Measurements from ENCODE around the gene DYSF. TPM values are rescaled to one million over a fixed set of nuclear protein-coding genes. Genes with fewer than 3 reads are reported as not detected.

DYSF gene
- polyA plus RNA-seq, 4 donors: 0.67 to 5.0 (median 3.2) TPM

DNA sequence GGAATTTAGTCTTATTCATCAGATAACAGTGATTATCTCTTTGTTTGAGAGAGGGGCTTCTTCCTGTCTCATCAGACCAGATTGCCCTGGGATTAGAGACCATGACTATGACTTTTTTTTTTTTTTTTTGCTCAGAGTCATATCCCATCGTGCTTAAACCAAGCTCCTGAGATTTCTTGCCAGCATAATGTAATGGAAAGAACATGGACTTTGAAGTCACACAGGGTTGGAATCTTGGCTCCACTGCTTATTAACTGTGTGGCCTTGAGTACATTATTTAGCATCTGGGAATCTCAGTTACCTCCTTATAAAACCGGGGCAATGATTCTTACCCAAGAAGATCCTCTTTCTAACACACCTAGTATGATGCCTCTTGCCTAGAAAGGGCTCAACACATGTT, 268.3 kb downstream of the DYSF start:
- 8 to 23% (median 22%) methylated on average over 2 of the region's 2 CpGs for WGBS, 3 donors
- peaks cover 0 to 5% (median 0%) of the 10 kb centered on the region in 3 donors for H3K4me1 ChIP-seq (ENCODE audit: control insufficient read depth in 3 of 3, insufficient read depth in 2 of 3, low read depth in 1 of 3, low read length in 2 of 3)
- no peaks in the 10 kb centered on the region for H3K36me3 ChIP-seq (ENCODE audit: control insufficient read depth in 3 of 3, insufficient read depth in 2 of 3, low read depth in 1 of 3, low read length in 3 of 3)
- peak overlapping the region in 1 of 3 donors; percentile 25 for H3K27ac ChIP-seq (ENCODE audit: low read depth in 1 of 3, low read length in 2 of 3)
- no peaks in the 10 kb centered on the region for H3K27me3 ChIP-seq (ENCODE audit: control insufficient read depth in 3 of 3, insufficient read depth in 3 of 3, low read length in 3 of 3)
- H3K9me3 ChIP-seq (ENCODE audit: control insufficient read depth in 2 of 2, insufficient read depth in 1 of 2, low read depth in 1 of 2, low read length in 1 of 2): peaks cover 0 to 4% of the 10 kb centered on the region in 2 donors
- FAIRE-seq: no peak
- H3K4me3 ChIP-seq (ENCODE audit: low read depth in 1 of 3, low read length in 3 of 3): no peak overlapping the region
- no peak for DNase-seq

DNA sequence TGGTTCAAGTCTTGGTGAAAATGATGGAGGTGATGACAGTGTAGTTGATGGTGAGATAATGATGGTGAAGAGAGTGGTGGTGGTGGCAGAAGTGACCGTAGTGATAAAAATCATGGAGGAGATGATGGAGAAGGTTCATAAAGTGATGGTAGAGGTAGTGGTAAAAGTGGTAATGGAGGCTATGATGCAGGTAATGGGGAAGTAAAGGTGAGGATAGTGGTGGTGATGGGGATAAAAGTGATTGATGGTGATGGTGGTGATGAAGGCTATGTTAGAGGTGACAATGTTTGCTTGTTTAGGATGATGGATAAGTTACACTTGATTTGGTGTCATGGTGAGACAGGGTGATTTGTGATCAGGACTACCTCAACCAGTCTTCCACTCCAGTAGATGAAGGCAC, 268.9 kb downstream of the DYSF start:
- H3K27me3 ChIP-seq (ENCODE audit: control insufficient read depth in 3 of 3, insufficient read depth in 3 of 3, low read length in 3 of 3): no peaks in the 10 kb centered on the region
- no peak overlapping the region for H3K27ac ChIP-seq (ENCODE audit: low read depth in 1 of 3, low read length in 2 of 3)
- WGBS, 3 donors: 84 to 96% (median 95%) methylated on average over 1 of the region's 1 CpG
- FAIRE-seq (no peak), DNase-seq (no peak)
- H3K9me3 ChIP-seq (ENCODE audit: control insufficient read depth in 2 of 2, insufficient read depth in 1 of 2, low read depth in 1 of 2, low read length in 1 of 2): peaks cover 0 to 4% of the 10 kb centered on the region in 2 donors
- H3K36me3 ChIP-seq (ENCODE audit: control insufficient read depth in 3 of 3, insufficient read depth in 2 of 3, low read depth in 1 of 3, low read length in 3 of 3): no peaks in the 10 kb centered on the region
- H3K4me1 ChIP-seq (ENCODE audit: control insufficient read depth in 3 of 3, insufficient read depth in 2 of 3, low read depth in 1 of 3, low read length in 2 of 3): peaks cover 0 to 5% (median 0%) of the 10 kb centered on the region in 3 donors
- no peak overlapping the region for H3K4me3 ChIP-seq (ENCODE audit: low read depth in 1 of 3, low read length in 3 of 3)

DNA sequence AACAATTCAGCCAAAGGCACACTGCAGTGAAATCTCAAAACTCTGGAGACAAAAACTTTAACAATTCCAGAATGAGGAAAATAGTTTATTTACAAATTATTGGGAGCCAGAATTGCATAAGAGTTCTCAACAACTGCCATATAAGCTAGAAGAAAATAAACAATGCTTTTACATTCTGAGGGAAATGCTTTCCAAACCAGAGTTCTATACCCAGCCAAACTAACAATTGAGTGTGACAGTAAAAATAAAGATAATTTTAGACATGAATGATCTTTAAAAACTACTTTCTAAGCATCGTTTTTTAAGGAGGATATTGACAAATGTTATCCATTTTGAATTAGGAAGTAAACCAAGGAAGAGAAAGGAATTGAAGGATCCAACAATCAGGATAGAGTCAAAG, 271.4 kb downstream of the DYSF start:
- H3K27ac ChIP-seq (ENCODE audit: low read depth in 1 of 3, low read length in 2 of 3): no peak overlapping the region
- WGBS, 3 donors: 50 to 71% (median 59%) methylated on average over 1 of the region's 1 CpG
- peaks cover 0 to 5% (median 0%) of the 10 kb centered on the region in 3 donors for H3K4me1 ChIP-seq (ENCODE audit: control insufficient read depth in 3 of 3, insufficient read depth in 2 of 3, low read depth in 1 of 3, low read length in 2 of 3)
- H3K27me3 ChIP-seq (ENCODE audit: control insufficient read depth in 3 of 3, insufficient read depth in 3 of 3, low read length in 3 of 3): no peaks in the 10 kb centered on the region
- DNase-seq (no peak), FAIRE-seq (no peak)
- H3K36me3 ChIP-seq (ENCODE audit: control insufficient read depth in 3 of 3, insufficient read depth in 2 of 3, low read depth in 1 of 3, low read length in 3 of 3): no peaks in the 10 kb centered on the region
- no peak overlapping the region for H3K4me3 ChIP-seq (ENCODE audit: low read depth in 1 of 3, low read length in 3 of 3)
- H3K9me3 ChIP-seq (ENCODE audit: control insufficient read depth in 2 of 2, insufficient read depth in 1 of 2, low read depth in 1 of 2, low read length in 1 of 2): peaks cover 0 to 4% of the 10 kb centered on the region in 2 donors

DNA sequence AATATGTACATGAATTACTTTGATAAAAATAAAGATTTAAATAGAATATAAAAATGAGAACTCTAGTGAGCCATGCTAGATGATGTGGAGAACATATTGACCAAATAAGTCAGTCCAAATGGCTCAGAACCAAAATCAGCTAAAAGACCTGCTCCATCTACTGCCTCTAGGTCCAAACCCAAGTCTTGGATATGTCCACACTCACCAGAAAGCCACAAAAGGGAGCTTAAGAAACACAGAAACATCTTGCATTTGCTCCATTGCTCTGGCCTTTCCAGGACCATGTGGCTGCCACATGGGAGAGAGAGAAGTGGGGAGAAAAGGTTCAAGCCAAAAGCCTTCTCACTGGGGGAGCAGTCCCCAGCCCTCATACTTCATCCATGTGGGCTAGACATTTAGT, 272.5 kb downstream of the DYSF start:
- Histone ChIP-seq H3K27ac (ENCODE audit: low read depth in 1 of 3, low read length in 2 of 3) (no peak overlapping the region), H3K36me3 (ENCODE audit: control insufficient read depth in 3 of 3, insufficient read depth in 2 of 3, low read depth in 1 of 3, low read length in 3 of 3) (no peaks in the 10 kb centered on the region), H3K27me3 (ENCODE audit: control insufficient read depth in 3 of 3, insufficient read depth in 3 of 3, low read length in 3 of 3) (no peaks in the 10 kb centered on the region), H3K4me1 (ENCODE audit: control insufficient read depth in 3 of 3, insufficient read depth in 2 of 3, low read depth in 1 of 3, low read length in 2 of 3) (peaks cover 0 to under 1% (median 0%) of the 10 kb centered on the region in 3 donors), H3K9me3 (ENCODE audit: control insufficient read depth in 2 of 2, insufficient read depth in 1 of 2, low read depth in 1 of 2, low read length in 1 of 2) (peaks cover 0 to 3% of the 10 kb centered on the region in 2 donors), H3K4me3 (ENCODE audit: low read depth in 1 of 3, low read length in 3 of 3) (no peak overlapping the region)
- DNase-seq (no peak), FAIRE-seq (no peak)

DNA sequence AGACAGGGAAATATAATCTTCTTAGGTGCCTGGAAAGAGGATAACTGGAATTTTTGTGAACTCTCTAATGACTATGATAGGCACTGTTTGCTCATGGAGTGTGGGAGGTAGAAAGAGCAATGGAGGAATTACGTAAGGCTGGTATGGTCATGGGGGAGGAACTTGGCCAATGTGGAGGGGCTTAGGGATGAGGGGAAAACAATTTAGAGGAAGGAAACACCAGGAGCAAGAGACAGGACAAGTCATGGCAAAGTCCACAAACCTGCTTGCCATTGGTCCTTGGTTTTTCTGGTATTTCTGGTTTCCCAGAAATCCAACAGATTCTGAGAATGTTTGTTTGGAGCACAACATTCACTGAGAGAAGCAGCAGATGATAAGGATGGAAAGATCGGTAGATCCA, 274.2 kb downstream of the DYSF start:
- FAIRE-seq: no peak
- Histone ChIP-seq H3K4me1 (ENCODE audit: control insufficient read depth in 3 of 3, insufficient read depth in 2 of 3, low read depth in 1 of 3, low read length in 2 of 3) (no peaks in the 10 kb centered on the region), H3K36me3 (ENCODE audit: control insufficient read depth in 3 of 3, insufficient read depth in 2 of 3, low read depth in 1 of 3, low read length in 3 of 3) (no peaks in the 10 kb centered on the region), H3K4me3 (ENCODE audit: low read depth in 1 of 3, low read length in 3 of 3) (no peak overlapping the region), H3K27ac (ENCODE audit: low read depth in 1 of 3, low read length in 2 of 3) (no peak overlapping the region), H3K27me3 (ENCODE audit: control insufficient read depth in 3 of 3, insufficient read depth in 3 of 3, low read length in 3 of 3) (no peaks in the 10 kb centered on the region), H3K9me3 (ENCODE audit: control insufficient read depth in 2 of 2, insufficient read depth in 1 of 2, low read depth in 1 of 2, low read length in 1 of 2) (no peaks in the 10 kb centered on the region)
- 64 to 78% (median 71%) methylated on average over 2 of the region's 2 CpGs for WGBS, 3 donors
- no peak for DNase-seq

DNA sequence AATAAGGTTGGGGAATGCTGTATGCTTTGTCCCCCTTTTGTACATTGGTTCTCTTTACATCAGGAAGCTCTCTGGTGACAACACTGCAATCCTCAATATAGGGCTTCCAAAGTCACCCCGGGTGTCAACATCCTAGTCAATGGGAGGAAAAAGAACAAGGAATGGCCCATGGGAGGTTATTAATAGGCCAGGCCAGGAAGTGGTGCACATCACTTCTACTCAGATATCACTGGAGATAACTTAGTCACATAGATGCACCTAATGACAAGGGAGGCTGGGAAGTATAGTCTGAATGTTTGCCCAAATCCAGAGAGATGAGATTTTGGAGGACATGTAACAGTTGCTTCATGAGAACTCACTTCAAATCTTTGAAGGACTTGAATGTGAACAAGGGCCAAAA, 274.7 kb downstream of the DYSF start:
- Histone ChIP-seq H3K27ac (ENCODE audit: low read depth in 1 of 3, low read length in 2 of 3) (no peak overlapping the region), H3K9me3 (ENCODE audit: control insufficient read depth in 2 of 2, insufficient read depth in 1 of 2, low read depth in 1 of 2, low read length in 1 of 2) (no peaks in the 10 kb centered on the region), H3K27me3 (ENCODE audit: control insufficient read depth in 3 of 3, insufficient read depth in 3 of 3, low read length in 3 of 3) (no peaks in the 10 kb centered on the region), H3K4me1 (ENCODE audit: control insufficient read depth in 3 of 3, insufficient read depth in 2 of 3, low read depth in 1 of 3, low read length in 2 of 3) (no peaks in the 10 kb centered on the region), H3K4me3 (ENCODE audit: low read depth in 1 of 3, low read length in 3 of 3) (no peak overlapping the region), H3K36me3 (ENCODE audit: control insufficient read depth in 3 of 3, insufficient read depth in 2 of 3, low read depth in 1 of 3, low read length in 3 of 3) (no peaks in the 10 kb centered on the region)
- no peak for FAIRE-seq
- 86 to 93% (median 91%) methylated on average over 1 of the region's 1 CpG for WGBS, 3 donors
- no peak for DNase-seq

DNA sequence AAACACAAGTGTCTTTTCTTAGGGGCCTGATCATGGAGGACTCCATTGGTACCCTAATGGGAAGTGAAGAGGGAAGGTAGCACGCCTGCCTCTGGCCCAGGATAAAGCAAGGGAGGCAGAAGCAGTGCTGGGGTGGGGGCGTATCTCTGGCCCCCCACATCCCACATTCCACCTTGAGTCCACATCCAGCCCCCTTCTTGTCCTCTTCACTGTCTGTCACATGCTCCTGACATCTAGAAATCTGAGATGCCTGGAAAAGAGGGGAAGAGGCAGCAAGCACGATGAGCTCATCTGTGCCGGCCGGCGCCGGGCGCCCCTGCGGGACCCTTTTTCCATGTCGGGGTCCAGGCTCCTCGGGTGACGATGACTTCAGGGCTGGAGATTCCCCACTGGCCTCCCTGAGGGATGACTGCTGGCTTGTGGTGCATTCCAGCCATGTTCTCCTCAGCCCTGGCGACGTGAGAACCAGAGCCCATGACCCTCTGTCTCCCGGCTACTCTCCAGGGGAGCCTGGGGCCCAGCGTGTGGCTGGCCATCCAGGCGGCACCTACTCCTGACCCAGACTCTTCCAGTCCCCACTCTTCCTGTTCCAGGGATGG, 277.5 kb downstream of the DYSF start:
- Histone ChIP-seq H3K36me3 (ENCODE audit: control insufficient read depth in 3 of 3, insufficient read depth in 2 of 3, low read depth in 1 of 3, low read length in 3 of 3) (no peaks in the 10 kb centered on the region), H3K4me1 (ENCODE audit: control insufficient read depth in 3 of 3, insufficient read depth in 2 of 3, low read depth in 1 of 3, low read length in 2 of 3) (no peaks in the 10 kb centered on the region), H3K27me3 (ENCODE audit: control insufficient read depth in 3 of 3, insufficient read depth in 3 of 3, low read length in 3 of 3) (no peaks in the 10 kb centered on the region), H3K27ac (ENCODE audit: low read depth in 1 of 3, low read length in 2 of 3) (no peak overlapping the region), H3K4me3 (ENCODE audit: low read depth in 1 of 3, low read length in 3 of 3) (no peak overlapping the region), H3K9me3 (ENCODE audit: control insufficient read depth in 2 of 2, insufficient read depth in 1 of 2, low read depth in 1 of 2, low read length in 1 of 2) (no peaks in the 10 kb centered on the region)
- 87 to 88% (median 87%) methylated on average over 17 of the region's 17 CpGs for WGBS, 3 donors
- no peak for DNase-seq
- FAIRE-seq: no peak

DNA sequence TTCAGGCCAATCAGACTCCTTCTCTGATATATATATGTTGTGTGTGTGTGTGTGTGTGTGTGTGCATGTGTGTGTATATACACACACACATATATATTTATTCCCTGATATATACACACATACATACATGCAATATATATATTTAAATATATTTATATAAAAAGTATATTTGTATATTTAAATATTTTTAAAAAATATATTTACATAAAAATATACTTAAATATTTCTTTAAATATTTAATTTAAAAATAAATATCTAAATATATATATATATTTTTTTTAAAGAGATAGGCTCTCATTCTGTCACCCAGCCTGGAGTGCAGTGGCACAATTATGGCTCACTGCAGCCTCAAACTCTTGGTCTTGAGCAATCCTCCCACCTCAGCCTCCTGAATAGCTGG, 281.3 kb downstream of the DYSF start:
- no peak for FAIRE-seq
- no peak overlapping the region for H3K27ac ChIP-seq (ENCODE audit: low read depth in 1 of 3, low read length in 2 of 3)
- H3K36me3 ChIP-seq (ENCODE audit: control insufficient read depth in 3 of 3, insufficient read depth in 2 of 3, low read depth in 1 of 3, low read length in 3 of 3): no peaks in the 10 kb centered on the region
- no peak for DNase-seq
- H3K4me1 ChIP-seq (ENCODE audit: control insufficient read depth in 3 of 3, insufficient read depth in 2 of 3, low read depth in 1 of 3, low read length in 2 of 3): no peaks in the 10 kb centered on the region
- no peak overlapping the region for H3K4me3 ChIP-seq (ENCODE audit: low read depth in 1 of 3, low read length in 3 of 3)
- no peaks in the 10 kb centered on the region for H3K9me3 ChIP-seq (ENCODE audit: control insufficient read depth in 2 of 2, insufficient read depth in 1 of 2, low read depth in 1 of 2, low read length in 1 of 2)
- H3K27me3 ChIP-seq (ENCODE audit: control insufficient read depth in 3 of 3, insufficient read depth in 3 of 3, low read length in 3 of 3): no peaks in the 10 kb centered on the region

DNA sequence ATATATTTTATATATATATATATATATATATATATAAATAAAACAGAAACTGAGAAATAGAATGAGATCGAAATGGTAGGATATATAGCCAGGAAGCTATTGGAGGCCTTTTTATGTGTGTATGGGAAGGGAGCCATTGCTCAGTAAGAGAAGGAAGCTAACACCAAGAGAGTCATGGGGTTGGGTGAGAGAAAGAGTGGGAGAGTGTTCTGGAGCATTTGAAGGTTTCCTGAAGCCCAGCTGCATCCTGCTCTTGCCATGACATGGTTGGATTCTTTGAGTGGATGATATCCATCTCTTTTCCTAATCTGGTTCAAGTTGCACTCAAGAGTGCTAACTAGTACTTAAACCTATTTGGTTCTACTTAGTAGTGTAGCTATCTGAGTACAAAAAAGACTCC, 282.3 kb downstream of the DYSF start:
- H3K27ac ChIP-seq (ENCODE audit: low read depth in 1 of 3, low read length in 2 of 3): no peak overlapping the region
- no peaks in the 10 kb centered on the region for H3K4me1 ChIP-seq (ENCODE audit: control insufficient read depth in 3 of 3, insufficient read depth in 2 of 3, low read depth in 1 of 3, low read length in 2 of 3)
- no peaks in the 10 kb centered on the region for H3K36me3 ChIP-seq (ENCODE audit: control insufficient read depth in 3 of 3, insufficient read depth in 2 of 3, low read depth in 1 of 3, low read length in 3 of 3)
- DNase-seq: no peak
- WGBS, 3 donors: 80 to 94% (median 88%) methylated on average over 1 of the region's 1 CpG
- FAIRE-seq: no peak
- H3K9me3 ChIP-seq (ENCODE audit: control insufficient read depth in 2 of 2, insufficient read depth in 1 of 2, low read depth in 1 of 2, low read length in 1 of 2): no peaks in the 10 kb centered on the region
- no peaks in the 10 kb centered on the region for H3K27me3 ChIP-seq (ENCODE audit: control insufficient read depth in 3 of 3, insufficient read depth in 3 of 3, low read length in 3 of 3)
- no peak overlapping the region for H3K4me3 ChIP-seq (ENCODE audit: low read depth in 1 of 3, low read length in 3 of 3)
